Left kidney (tissue), 8 donors: ENCODE data around the gene NMUR1. TPM values are rescaled to one million over a fixed set of nuclear protein-coding genes. Genes with fewer than 3 reads are reported as not detected.
"Not testable (repeated sequence)": the region's sequence is repeated elsewhere in the genome, so short reads cannot be mapped to it uniquely, and the experiment has no call there.

ENCODE experiments used
- DNase-seq: peaks from one replicate; pipeline ENCODE4 v3.0.0-alpha.2; 2013
- long read RNA-seq, 8 donors: transcript quantifications; one replicate each; lab custom pipeline, GENCODE V29; 2026
- polyA plus RNA-seq: library from polyadenylated mRNA; unstranded; fragments of 120-200 nt; gene quantifications from one replicate; pipeline ENCODE4 v1.2.1, GENCODE V29; 2013; ENCODE audit not compliant: insufficient read length

The NMUR1 gene, protein sequence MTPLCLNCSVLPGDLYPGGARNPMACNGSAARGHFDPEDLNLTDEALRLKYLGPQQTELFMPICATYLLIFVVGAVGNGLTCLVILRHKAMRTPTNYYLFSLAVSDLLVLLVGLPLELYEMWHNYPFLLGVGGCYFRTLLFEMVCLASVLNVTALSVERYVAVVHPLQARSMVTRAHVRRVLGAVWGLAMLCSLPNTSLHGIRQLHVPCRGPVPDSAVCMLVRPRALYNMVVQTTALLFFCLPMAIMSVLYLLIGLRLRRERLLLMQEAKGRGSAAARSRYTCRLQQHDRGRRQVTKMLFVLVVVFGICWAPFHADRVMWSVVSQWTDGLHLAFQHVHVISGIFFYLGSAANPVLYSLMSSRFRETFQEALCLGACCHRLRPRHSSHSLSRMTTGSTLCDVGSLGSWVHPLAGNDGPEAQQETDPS
- 0.55 TPM for polyA plus RNA-seq
- long read RNA-seq, donor 1, partial matches to known transcripts: 0 of 2 reads
- long read RNA-seq, donor 1, other reads (novel, unspliced or antisense): 0 of 2 reads
- long read RNA-seq, donor 2: 0 reads
- long read RNA-seq, donor 3: 0 reads
- long read RNA-seq, donor 4: 0 reads
- long read RNA-seq, donor 5: 0 reads
- long read RNA-seq, donor 6, partial matches to known transcripts: 0 of 1 reads
- long read RNA-seq, donor 6, other reads (novel, unspliced or antisense): 0 of 1 reads
- long read RNA-seq, donor 7, partial matches to known transcripts: 0 of 1 reads
- long read RNA-seq, donor 7, other reads (novel, unspliced or antisense): 0 of 1 reads
- long read RNA-seq, donor 8: 0 reads

DNA sequence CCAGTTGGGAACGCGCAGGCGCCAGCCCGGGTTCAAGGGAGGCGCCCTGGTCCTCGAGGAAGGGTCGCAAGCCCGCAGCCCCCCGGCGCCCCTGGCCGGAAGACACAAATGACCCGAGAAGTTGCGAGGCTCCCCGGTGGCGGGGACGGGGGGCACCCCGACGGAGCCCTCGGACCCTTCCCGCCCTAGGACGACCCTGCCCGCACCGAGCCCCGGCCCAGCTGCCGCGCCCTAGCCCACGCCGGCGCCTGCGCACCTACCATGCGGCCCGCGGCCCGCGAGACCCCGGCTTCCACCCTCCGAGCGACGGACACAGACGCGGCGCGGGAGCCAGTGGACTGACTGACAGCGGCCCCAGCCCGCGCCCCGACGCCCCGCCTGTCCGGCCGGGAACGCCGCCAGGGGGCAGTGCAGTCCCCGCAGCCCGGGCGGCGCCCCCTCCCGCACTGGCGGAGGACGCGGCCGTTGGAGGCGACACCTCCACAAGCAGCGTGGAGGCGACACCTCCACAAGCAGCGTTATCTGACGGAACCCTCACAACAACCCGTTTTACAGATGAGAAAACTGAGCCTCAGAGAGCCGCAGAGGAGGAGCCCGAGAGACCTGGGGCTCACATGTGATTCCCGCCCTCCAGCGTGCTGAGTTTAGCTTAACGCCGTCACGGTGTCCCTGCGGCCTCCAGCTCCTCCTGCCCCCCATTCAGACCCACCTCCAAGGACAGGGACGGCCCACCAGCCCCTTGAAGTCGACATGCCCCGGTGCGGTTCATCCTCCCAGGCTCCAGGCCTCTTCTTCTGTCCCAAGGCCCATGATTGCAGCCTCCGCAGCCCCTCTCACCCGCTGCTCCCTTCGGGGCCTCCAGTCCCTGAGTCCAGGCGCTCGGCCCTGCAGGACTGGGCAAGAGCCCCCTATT lies at the start of gene NMUR1:
Gene NMUR1 (minus strand): TSS at position 347 of the 913 bp plus-strand sequence. CDS start 84 bp downstream, at position 263.
- DNase-seq: peak; percentile 47

DNA sequence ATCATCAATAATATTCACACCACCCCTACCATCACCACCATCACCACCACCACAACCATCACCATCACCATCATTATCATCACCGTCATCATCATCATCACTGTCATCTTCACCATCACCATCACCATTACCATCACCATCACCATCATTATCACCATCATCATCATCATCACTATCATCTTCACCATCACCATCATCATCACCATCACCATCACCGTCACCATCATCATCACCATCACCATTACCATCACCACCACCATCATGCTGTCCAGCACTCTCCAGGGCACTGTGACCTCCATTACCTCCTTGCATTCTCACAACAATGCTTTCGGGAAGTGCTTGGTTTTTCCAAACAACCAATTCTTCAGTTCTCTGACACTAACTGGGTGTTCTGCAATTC lies 49.3 kb upstream of the NMUR1 start:
- no peak for DNase-seq

DNA sequence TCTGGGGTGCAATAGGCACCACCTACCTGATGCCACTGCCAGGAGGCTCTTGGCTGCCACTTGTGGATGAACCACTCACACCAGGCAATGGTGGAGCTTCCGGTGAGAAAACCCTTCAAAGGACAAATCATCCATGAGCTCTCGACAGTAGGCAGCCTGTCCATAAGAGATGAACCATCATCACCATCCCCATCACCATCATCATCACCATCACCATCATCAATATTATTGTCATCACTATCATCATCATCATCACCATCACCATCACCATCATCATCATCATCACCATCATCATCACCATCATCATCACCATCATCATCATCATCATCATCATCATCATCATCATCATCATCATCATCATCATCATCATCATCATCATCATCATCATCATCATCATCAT lies 48.4 kb upstream of the NMUR1 start:
- not testable (repeated sequence) for DNase-seq

DNA sequence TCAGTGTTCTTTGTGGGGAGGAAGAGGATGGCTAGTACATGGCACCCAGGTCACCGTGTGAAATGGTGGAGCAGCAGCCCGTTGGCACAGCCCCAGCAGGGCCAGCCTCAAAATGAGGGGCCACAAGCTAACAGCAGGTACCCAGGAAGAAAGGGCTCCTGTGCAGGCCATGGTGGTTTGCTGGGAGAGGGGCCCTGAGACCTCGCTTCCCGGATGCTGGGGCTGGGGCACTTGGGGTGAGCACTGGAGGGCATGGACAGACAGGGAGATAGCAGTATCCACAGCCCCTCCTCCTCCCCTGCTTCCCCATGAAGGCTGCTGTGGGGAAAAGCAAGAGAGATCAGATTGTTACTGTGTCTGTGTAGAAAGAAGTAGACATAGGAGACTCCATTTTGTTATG lies 46.2 kb upstream of the NMUR1 start:
- DNase-seq: no peak

DNA sequence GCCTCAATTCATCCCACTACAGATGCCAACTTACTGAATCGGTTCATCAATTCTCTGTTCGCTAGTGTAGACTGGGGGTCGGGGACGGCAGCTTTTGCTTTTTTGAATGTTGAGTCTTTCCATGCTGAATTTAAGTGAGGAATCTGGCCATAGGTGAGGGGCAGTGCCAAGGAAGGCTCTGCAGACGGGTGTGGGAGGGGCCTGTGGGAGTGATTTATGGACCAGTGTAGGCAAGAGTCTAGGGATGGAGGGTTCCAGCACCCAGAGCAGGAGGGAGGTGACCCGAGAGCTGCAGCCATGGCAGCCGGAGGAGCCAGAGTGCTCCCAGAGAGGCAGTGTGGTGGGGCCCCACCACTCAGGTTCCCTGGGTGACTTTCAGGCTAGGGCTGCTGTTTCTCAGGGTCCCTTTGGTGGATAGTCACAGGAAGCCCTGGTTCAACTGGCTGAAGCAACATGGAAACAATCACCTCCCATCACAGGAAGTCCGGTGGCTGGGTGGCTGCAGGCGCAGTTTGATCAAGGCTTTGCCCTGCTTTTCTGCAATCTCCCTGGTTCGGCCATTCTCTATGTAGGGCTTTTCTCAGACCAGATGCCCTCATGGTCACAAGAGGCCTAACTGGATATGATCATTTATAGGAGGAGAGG lies 45.5 kb upstream of the NMUR1 start:
- no peak for DNase-seq

DNA sequence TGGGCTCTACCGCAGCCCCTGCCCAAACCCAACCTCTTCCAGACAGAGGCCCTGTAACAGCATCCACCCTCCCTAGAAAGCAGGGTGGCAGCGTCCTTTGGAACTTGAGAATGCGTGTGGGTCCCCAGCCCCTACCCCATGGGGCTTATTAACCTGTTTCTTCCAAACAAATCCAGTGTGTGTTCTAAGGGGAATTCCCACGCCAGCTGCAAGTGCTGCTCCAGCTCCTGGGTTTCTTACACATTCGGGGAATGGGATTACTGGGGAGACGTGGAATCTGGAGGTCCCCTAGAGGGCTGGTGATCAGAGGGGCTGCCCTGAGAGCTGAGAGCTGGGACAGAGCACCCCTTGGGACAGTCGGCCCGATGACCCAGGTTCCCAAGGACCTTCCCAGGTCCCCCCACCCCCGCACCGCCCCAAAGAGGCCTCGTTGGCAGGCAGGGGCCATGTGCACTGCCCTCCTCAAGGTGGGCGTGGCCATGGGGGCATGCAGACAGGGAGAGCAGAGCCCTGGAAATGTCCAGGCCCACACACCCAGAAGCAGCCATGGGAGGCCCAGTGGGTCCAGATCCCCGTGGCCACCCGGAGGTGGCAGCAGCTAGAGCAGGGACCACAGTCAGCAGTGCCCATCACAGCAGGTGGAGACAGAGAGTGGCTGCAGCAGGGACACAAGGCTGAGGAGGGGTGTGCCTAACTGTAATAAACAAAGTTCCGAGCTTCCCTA lies 43.6 kb upstream of the NMUR1 start:
- no peak for DNase-seq

DNA sequence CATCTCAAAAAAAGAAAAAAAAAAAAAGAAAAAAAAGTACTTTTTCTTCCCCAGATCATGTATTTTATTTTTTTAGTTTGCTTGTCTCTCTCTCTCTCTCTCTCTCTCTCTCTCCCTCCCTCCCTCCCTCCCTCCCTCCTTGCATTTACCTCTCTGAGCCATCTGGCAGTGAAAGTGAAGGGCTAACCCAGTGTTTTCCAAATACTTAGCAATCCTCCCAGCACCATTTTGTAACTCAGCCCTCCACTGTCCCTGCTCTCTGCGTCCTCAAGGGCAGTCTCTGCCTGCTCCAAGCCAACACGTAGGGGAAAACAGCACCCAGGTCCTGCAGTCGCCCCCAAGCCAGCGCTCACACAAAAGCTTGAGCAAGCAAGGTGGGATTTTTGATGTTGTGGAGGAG lies 42.9 kb upstream of the NMUR1 start:
- DNase-seq: no peak

DNA sequence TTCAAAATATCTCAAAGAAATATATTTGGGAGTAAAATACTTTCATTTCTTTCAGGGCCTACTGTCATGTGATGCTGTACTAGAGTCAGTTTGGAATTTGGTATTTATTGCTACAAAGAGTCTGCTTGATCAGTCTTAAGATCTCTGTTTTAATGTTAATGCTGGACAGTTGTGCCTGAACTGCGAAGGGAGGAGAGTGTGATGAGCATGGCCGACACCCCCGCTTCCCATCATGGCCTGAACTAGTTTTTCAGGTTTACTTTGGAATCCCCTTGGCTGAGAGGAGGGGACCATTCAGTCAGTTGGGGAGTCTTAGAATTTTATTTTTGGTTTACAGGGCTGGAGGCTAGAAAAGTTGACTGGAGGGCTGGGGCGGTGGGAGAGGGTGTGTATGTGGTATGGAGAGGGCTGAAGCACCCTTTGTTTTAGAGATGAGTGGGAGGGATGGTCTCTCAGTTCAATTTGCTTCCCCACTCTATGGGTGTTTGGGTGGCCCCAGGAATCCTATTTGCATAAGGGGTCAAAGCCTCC lies 41.5 kb upstream of the NMUR1 start:
- DNase-seq: no peak

DNA sequence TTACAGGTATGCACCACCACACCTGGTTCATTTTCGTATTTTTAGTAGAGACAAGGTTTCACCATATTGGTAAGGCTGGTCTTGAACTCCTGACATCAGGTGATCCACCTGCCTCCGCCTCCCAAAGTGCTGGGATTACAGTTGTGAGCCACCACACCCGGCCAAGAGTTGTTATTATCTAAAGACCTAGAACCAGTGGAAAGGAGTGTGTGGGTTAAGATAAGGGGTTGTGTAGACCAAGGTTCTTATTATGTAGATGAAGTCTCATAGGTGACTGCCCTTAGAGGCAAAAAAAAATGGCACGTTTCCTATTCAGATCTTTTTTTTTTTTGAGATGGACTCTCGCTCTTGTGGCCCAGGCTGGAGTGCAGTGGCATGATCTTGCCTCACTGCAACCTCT lies 40.7 kb upstream of the NMUR1 start:
- DNase-seq: not testable (repeated sequence)

DNA sequence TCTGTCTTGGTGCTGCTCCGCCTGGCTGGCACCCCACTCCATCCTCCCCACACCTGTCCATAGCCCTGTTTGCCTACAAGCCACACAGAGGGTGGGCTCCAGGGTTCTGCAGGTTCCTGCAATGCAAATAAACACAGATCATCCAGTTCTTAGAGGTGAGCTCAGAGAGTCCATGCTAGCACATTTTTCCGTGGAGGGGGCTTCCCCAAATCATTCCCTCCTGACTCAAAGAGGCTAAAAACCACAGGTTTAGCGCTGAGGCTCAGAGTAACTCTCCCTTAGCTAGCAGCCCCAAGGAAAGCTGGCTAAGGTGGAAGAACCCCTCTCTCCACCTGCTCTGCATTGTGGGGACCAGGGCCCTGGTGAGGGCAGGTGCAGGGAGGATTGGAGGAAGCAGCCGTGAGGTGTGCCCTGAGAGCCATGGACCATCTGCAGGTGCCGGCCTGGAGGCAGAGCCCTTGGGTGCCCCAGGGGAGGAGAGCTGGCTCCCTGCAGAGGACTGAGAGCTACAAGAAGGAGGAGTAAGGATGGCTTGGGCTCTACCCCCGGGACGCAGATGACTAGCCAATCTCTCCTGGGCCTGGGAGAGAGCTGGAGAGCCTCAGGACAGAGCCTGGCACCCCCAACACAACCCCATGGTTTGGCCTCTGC lies 38.7 kb upstream of the NMUR1 start:
- no peak for DNase-seq

DNA sequence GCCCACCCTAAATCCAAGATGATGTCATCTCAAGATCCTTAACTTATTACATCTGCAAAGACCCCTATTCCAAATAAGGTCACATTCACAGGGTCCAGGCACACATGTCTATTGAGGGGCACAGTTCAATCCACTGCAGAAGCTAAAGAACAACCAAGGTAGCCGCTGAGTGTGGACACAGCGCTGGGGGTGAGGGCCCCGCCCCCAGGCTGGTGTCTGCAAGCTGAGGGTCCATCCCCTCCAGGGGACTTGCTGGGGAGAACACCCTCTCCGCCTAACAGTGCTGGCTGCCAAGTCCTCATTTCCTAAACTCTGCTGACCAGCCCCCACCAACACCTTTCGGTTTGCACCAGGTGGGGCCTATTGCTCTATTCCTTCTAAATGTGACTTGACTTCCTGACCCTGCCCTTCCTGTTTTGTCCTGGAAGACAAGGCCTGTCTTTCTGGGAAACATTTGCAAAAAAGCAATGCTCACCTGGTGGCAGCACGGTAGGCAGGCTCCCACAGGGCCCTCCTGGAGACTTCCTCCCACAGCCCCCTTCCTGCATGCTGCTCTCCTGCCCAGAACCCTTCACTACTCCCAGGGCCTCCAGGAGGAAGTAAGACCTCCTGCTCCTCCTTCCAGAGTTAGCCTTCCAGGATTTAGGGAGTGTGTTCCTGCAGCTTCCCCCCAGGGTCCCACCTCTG lies 38.0 kb upstream of the NMUR1 start:
- no peak for DNase-seq

DNA sequence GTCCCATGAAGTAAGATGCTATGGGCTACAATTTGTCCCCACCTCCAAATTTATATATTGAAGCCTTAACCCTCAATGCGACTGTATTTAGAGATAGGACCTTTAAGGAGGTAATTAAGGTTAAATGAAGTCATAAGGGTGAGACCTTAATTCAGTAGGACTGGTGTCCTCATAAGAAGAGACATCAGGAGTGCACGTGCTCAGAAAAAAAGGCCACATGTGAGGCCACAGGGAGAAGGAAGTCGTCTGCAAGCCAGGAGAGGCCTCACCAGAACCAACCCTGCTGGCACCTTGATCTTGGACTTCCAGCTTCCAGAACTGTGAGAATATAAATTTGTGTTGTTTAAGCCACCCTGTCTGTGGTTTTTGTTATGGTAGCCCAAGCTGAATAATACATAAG lies 36.9 kb upstream of the NMUR1 start:
- DNase-seq: no peak

DNA sequence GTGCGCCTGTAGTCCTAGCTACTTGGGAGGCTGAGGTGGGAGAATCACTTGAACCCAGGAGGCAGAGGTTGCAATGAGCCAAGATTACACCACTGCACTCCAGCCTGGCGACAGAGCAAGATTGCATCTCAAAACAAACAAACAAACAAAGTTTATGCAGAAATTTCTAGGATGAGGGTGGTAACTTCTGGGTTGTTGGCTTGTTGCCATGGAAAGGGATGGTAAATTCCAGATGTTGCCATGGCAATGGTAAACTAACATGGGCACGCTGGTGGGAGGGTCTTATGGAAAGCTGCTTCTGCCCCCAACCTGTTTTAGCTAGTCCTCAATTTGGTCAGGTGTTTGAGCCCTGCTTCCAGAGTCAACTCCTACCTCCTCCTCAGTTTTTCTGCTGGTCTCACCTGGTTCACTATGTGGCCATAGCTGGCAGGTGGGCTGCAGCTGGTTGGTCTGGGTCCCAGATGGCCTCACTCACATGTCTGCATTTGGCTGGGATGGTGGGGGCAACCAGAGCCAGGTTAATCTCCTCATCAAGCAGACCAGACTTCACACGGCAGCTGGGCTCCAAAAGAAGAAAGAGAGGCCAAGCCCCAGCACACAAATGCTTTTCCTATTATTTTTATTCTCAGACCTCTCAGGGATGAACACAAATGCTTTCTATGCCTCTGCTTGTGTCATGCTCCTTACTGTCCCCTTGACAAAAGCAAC lies 35.8 kb upstream of the NMUR1 start:
- no peak for DNase-seq

DNA sequence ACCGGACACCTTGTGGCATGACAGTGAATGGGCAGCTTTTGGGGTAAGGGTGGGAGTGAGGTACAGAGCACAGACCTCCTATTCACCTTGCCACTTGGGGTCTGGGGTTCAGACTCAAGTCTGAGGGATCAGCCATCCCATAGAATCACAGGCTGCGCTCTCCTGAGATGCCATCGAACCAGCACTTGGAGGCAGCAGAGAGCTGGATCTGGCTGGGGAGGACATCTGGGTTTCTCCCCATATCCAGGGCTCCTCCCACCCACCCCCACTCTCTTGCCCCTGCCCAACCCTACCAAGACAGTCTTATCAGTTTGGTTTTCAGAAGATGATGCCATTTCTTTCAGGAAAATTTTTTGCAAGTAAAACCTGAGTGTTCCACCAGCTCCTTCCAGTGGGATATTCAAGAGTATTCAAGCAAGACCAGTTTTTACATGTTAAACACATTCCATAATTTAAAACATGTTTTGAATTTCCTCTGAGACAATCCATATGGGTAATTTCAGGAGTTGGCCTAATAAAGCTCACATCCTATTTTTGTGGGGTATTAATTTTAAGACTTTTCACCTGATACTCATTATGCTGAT lies 33.2 kb upstream of the NMUR1 start:
- DNase-seq: peak; percentile 39

DNA sequence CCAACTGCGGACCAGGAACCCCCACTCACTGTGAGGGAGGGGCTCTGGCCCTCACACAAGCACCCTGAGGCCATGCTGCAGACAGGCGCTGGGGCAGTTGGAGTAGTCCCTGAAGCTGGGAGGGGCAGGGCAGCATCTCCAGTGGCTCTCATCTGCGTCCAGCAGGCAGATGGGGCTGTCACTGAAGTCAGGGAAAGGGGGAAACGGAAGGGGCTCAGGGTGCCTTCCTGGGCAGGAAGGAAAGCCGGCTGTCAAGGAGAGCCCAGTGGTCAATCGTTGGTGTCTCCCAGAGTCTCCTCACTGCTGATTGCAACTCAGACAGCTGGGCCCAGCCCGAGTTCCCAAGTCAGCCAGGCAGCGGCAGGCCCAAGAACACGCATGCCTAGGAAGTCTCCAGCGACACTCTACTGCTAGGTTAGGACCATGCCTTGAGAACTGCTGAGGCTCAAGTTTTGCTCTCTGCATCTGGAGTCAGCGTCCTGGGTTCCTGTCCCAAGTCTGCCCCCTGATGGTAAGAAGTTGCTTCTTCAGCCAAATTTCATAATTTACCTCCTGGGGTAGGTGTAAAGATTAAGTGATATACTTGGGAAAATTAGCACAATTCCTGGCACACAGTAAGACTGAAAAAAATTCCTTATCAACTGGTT lies 27.4 kb upstream of the NMUR1 start:
- DNase-seq: peak; percentile 84

DNA sequence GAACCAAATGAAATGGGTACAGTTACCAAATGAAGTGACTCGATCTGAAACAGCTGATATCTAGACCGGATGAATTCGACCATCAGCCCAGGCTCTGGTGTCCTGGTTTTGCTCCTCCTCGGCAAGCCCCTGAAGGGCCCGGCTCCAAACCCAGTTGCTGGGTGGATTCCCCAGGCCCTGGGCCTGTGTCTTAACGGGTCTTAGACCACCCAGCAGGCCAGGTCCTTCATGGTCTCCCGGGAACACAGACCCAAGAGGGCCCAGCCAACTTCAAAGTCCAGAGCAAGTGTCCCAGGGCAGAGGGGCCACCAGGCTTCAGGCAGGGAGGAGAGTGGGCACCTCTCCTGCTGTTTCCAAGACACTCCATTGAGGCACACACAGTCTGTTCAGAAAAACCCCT lies 26.7 kb upstream of the NMUR1 start:
- no peak for DNase-seq

DNA sequence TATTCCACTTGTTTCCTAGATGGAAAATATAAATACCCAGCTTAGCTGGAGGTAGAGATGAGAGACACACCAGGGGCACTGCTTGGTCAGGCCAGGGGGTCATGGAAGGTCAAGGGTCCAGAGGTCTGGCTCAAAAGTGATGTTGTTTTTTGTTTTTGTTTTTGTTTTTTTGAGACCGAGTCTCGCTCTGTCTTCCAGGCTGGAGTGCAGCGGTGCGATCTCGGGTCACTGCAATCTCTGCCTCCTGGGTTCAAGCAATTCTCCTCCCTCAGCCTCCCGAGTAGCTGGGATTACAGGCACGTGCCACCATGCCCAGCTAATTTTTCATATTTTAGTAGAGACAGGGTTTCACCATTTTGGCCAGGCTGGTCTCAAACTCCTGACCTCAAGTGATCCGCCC lies 26.3 kb upstream of the NMUR1 start:
- not testable (repeated sequence) for DNase-seq
